CD4-positive, alpha-beta T cell treated with Interleukin-15 for 1 hour (primary cell): ENCODE results near the gene PAQR4.
A peak's percentile ranks its signal among the peaks of the same experiment; 100 is the strongest.

ENCODE experiments used
- DNase-seq: peaks from one replicate; pipeline ENCODE4 v3.0.0-alpha.2; 2020

The PAQR4 gene

GRCh38 chr16:2966043-2966807 is 2.9 kb upstream of the PAQR4 start:
- DNase-seq = no peak

- DNase-seq = peak; percentile 36
Measured at GRCh38 chr16:2966808-2967191, 2.3 kb upstream of the PAQR4 start.

- no peak for DNase-seq
Measured at GRCh38 chr16:2967211-2967631, 1.9 kb upstream of the PAQR4 start.

- no peak for DNase-seq
Measured at GRCh38 chr16:2967721-2968161, 1.4 kb upstream of the PAQR4 start.

- DNase-seq = peak; percentile 46
Measured at GRCh38 chr16:2968368-2968737, 795 bp upstream of the PAQR4 start.

- peak; percentile 60 for DNase-seq
Measured at GRCh38 chr16:2969545-2970521, 685 bp downstream of the PAQR4 start.

GRCh38 chr16:2970563-2970962 is 1.4 kb downstream of the PAQR4 start:
- DNase-seq = no peak

GRCh38 chr16:2971134-2971984 is 2.2 kb downstream of the PAQR4 start:
- no peak for DNase-seq

GRCh38 chr16:2971985-2972784 is 3.0 kb downstream of the PAQR4 start:
- no peak for DNase-seq

GRCh38 chr16:2973093-2973492 is 3.9 kb downstream of the PAQR4 start:
- no peak for DNase-seq

- DNase-seq = no peak
Measured at GRCh38 chr16:2973605-2974318, 4.6 kb downstream of the PAQR4 start.

- DNase-seq = no peak
Measured at GRCh38 chr16:2974319-2975056, 5.3 kb downstream of the PAQR4 start.

- no peak for DNase-seq
Measured at GRCh38 chr16:2975161-2975795, 6.1 kb downstream of the PAQR4 start.

- DNase-seq = no peak
Measured at GRCh38 chr16:2976201-2976600, 7.1 kb downstream of the PAQR4 start.

- no peak for DNase-seq
Measured at GRCh38 chr16:2976673-2977072, 7.5 kb downstream of the PAQR4 start.

GRCh38 chr16:2977440-2977839 is 8.3 kb downstream of the PAQR4 start:
- DNase-seq = no peak

- DNase-seq = no peak
Measured at GRCh38 chr16:2979669-2980226, 10.6 kb downstream of the PAQR4 start.

GRCh38 chr16:2980227-2981176 is 11.4 kb downstream of the PAQR4 start, which contains the start of gene PKMYT1:
TSS of gene PKMYT1 (minus strand) at chr16:2980446. CDS start at chr16:2979657, 789 bp downstream.
- peak; percentile 93 for DNase-seq
